HG02798 (cell line): ENCODE results near the gene RNASEH2A.
"Not testable (repeated sequence)": the region's sequence is repeated elsewhere in the genome, so short reads cannot be mapped to it uniquely, and the experiment has no call there.

Source experiments
- ATAC-seq: cut with Tn5 transposase; IDR thresholded peaks from one replicate; pipeline ENCODE4 v1.9.1; 2021; ENCODE audit warnings: mild to moderate bottlenecking; ENCODE audit not compliant: unreplicated experiment, poor library complexity

The RNASEH2A gene

DNA sequence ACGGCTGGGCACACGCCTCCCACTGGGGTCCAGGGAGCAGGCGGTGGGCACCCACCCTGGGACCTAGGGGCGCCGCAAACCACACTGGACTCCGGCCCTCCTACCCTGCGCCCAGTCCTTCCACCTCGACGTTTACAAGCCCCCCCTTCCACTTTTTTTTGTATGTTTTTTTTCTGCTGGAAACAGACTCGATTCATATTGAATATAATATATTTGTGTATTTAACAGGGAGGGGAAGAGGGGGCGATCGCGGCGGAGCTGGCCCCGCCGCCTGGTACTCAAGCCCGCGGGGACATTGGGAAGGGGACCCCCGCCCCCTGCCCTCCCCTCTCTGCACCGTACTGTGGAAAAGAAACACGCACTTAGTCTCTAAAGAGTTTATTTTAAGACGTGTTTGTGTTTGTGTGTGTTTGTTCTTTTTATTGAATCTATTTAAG, 13.5 kb upstream of the RNASEH2A start:
- ATAC-seq = no peak

DNA sequence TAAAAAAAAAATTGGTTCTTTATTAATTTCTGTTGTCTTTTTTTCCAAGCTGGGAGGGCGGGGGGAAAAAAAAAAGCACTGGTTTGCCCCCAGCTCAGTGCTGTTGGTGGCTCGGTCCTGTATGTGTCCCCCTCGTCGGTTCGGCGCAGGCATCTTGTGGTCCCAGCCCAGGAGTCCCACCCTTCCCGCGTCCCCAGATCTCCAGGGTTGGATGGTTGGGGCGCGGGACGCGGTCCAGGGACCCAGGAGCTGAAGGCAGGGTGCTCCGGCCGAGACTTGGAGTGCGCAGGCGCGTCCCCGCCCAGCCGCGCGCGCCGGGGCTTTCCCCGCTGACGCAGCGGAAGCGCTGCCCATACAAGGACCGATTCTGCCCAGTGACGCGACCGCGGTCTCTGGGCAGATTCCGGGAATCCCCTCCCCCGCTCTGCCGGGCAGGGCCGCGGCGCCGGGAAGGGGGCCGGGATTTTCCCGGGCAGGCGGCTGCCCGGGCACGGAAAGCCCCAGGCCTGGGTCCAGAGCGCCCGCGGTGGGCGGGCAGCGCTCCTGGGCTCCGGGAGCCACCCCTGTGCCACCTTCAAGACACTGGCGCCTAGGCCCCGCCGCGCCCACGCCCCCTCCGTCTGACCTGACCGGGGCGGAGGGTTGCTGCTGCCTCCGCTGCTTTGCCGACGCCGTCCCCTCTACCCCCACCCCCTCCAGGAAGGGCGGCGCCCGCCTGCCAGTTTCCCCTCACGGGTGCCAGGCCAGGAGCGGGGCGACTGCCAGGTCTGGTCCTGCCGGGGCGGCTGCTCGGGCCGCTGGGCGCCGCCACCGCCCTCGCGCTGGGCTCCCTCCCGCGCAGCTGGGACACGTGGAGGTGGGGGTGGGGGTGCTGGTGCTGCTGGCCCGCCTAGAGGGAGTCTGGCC, 12.8 kb upstream of the RNASEH2A start:
- ATAC-seq = peak; percentile 39

DNA sequence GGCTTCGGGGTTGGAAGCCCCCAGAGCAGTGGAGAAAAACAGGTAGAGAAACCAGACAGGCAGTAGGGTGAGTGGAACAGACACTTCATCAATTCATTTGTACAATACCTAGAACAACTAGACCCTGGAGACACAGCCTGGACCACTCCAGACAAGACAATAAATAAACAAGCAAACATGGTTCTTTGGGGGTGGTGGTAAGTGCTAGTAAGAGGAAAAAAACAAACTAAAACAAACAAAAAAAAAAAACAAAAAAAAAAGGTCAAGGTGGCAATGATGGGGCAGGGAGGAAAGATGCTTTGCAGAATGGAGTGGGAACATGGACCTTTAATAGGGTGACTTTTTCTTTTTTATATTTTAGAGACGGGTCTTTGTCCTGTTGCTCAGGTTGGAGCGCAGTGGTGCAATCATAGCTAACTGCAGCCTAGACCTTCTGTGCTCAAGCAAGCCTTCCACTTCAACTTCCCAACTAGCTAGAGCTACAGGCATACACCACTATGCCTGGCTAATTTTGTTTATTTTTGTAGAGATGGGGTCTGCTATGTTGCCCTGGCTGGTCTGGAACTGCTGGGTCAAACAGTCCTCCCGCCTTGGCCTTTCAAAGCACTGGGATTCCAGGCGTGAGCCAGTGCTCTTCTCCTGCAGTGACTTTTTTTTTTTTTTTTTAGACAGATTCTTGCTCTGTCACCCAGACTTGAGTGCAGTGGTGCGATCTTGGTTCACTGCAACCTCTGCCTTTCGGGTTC, 12.0 kb upstream of the RNASEH2A start:
- no peak for ATAC-seq

DNA sequence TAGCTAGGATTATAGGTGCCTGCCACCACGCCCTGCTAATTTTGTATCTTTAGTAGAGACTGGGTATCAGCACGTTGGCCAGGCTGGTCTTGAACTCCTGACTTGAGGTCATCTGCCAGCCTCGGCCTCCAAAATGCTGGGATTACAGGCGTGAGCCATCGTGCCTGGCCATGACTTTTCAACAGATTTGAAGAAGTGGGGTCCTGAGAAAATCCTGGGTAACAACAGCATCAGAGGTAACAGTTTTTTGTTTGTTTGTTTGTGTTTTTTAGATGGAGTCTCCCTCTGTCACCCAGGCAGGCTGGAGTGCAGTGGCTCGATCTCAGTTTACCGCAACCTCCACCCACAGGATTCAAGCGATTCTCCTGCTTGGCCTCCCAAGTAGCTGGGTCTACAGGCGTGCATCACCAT, 11.4 kb upstream of the RNASEH2A start:
- no peak for ATAC-seq

DNA sequence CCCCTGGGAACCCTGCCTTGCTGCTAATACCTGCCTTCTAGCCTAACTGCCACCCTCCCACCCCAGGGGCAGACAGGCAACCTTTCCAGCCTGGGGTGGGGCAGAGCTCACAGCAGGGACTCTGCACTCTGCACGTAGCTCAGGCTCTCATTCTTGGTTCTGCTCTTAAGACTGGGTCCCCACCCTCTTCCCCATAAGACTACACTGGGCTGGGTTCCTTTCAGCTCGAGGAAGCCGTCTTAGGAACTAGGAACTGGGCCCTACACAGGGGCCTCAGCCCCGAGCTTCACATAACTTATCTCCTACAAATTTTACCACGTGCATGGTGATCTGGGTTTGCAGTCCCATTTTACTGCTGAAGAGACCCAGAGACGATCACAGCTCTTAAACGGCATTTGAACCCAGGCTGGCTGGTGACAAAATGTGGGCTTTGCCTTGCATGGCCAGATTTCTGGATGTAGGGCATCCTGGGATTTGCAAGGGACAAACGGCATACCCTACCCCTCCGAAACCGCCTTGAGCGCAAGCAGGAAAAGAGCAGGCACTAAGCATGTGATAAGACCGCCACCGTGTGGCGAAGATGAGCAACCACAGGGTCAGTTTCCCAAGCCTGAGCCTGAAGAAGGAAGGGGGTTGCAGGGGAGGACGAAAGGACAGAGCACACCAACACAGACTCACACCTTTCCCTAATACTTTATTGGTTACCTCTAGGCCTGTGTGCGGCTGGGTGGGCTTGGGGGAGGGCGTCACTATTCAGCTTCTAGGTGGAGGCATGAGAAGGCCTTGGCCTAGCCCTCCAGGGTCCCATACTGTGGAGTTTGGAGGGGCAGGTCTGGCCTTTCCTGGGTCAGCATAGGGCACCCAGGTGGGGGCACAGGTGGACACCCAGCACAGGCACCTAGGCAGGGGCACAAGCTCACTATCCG, 10.0 kb upstream of the RNASEH2A start:
- ATAC-seq = no peak

DNA sequence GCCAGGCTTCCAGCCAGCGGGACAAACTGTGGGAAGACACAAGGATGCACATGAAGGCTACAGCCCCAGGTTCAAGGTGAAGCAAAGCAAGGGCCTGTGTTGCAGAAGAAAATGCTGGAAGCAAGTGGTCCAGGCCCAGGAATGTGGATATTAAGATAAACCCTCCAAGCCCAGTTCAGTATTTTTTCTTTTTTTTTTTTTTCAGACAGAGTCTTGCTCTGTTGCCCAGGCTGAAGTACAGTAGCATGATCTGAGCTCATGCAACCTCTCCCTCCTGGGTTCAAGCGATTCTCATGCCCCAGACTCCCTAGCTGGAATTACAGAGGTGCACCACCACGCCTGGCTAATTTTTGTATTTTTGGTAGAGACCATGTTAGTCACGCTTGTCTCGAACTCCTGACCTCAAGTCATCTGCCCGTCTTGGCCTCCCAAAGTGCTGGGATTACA, 9.2 kb upstream of the RNASEH2A start:
- no peak for ATAC-seq

DNA sequence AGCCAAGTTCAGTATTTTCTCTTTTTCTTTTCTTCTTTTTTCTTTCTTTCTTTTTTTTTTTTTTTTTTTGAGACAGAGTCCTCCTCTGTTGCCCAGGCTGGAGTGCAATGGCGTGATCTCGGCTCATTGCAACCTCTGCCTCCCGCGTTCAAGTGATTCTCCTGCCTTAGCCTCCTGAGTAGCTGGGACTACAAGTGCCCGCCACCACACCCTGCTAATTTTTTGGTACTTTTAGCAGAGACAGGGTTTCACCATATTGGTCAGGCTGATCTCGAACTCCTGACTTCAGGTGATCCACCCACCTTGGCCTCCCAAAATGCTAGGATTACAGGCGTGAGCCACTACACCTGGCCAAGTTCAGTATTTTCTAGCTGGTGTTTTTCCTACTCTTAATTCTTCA, 8.8 kb upstream of the RNASEH2A start:
- not testable (repeated sequence) for ATAC-seq

DNA sequence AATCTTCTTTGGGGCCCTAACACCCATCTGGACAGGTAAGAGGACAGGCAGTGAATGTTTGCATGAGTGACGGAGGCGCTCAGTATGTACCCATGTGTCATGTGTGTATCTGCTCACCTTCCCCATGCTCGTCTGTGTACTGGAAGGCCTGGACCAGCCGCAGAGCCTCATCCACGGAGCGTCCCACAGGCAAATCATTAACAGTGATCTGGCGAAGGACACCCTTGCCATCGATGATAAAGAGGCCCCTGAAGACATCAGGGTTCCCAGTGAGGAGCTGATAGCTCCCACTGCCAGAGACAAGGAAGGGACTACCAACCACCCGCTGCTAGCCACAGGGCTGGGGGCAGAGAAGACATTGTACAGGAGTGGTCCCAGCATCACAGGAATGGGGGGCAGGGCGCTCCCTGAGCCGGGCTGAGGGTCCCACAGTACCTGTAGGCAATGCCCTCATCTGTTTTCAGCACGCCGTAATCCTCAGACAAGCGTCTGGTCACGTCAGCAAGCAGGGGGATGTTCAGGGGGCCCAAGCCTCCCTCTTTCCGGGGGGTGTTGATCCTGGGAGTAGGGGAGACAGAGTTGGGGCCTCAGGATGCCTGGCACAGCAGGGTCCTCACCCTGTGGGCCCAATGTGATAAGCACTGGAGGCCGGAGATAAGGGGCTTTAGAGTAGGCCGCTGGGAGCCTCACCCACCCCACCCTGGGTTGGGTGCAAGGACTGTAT, 6.5 kb upstream of the RNASEH2A start:
- ATAC-seq = no peak

DNA sequence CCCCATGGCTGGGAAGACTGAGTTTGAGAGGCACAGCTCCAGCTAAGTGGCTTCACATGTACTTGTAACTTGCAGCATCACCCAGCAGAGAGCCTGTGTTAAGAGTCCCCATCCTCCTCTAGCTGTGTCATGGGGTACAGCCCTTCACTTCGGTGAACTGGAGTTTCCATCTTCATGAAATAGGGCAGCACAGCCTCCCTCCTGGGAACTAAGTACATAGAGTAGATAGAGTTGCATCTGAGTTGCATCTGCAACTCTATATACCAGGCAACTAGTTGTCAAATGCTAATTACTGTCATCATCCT, 6.0 kb upstream of the RNASEH2A start:
- no peak for ATAC-seq

DNA sequence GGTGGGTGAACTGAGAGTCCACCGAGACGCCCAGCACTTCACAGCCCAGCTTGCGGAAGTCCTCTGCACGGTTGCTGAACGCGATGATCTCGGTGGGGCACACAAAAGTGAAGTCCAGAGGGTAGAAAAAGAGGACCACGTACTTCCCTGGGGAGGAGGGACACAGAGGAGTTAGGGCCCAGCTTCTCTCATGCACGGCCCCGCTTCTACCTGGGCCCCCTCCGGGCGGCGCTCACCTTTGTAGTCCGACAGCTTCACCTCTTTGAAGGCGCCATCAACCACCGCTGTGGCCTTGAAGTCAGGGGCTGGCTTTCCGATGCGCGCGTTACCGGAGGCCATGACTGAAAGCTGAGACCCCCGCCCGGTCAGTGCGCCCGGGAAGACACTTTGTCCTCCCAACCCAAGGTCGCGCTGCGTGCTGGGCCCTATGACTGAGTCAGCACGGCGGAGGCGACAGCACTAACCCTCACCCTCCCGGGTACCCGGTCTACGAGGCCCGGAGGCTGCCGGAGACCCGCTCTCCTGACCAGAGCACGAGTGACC, 5.4 kb upstream of the RNASEH2A start:
- no peak for ATAC-seq

DNA sequence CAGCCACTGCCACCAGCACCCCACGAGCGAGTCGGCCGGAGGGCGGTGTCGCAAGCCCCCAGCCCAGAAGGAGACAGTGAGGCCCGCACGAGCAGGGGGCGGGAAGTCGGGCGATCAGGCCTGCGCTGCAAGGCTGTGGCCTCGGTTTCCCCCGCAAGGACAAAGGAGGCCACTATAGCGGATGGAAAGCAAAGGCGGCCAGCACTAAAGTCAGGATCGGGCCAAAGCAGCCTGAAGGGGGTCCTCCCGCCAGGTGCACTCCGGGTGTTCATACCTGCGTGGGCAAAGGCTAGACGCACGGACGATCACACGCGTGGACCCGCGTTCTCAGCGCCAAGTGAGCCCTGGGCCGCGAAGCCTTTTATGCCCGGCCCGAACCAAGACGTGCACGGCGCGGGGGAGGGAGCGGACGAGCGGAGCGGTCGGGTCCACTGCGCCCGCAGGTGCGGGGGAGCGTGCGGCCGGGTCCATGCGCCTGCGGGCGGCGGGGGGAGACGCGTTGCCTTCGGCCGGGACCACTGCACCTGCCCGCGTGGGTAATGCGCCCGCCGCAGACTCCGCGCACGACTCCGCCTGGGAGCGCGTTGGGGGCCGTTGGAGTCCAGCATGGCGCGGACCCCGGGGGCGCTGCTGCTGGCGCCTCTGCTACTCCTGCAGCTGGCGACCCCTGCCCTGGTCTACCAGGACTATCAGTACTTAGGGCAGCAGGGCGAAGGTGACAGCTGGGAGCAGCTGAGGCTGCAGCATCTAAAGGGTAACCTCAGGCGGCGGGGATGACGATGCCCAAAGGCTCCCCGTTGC, 4.7 kb upstream of the RNASEH2A start, which contains the start of the genes PRDX2 and THSD8:
Gene PRDX2, minus strand, starts transcription at position 335 of the 801 bp plus-strand sequence. CDS start 539 bp downstream, outside the sequence.
Gene THSD8, plus strand, starts transcription at position 604 of the 801 bp plus-strand sequence. Its CDS starts 3 bp downstream, at position 607.
- peak; percentile 49 for ATAC-seq

DNA sequence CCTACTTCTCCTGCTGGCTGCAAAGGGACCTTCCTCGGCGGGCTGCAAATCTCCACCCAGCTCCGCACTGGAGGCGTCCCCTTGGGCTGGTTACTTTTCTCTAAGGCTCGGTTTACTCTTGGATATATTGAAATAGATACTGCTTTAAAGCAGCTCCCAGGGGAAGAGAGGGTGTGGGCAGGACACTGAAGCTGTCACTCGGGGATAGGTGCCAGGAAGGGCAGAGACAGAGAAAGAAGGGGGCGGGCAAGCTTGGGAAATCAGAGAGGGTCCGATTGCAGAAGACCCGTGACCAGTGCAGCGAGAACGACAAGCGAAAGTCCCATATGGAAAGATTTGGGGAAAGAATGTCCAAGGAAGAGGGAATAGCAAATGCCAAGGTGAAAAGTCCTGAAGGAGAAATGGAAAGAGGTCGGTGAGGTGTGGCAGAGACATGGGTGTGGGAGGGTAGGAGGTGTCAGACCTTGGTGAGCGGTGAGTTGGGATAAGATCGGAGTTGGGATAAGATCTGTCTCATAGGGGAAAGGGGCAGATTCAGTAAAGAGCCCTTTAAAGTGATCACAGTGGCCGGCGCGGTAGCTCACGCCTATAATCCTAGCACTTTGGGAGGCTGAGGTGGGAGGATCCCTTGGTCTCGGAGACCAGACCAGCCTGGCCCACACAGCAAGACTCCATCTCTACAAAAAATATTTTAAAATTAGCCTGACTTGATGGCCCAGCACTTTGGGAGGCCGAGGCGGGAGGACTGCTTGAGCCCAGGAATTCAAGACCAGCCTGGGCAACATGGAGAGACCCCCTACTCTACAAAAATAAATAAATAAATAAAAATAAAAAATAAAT, 3.9 kb upstream of the RNASEH2A start:
- ATAC-seq = no peak

DNA sequence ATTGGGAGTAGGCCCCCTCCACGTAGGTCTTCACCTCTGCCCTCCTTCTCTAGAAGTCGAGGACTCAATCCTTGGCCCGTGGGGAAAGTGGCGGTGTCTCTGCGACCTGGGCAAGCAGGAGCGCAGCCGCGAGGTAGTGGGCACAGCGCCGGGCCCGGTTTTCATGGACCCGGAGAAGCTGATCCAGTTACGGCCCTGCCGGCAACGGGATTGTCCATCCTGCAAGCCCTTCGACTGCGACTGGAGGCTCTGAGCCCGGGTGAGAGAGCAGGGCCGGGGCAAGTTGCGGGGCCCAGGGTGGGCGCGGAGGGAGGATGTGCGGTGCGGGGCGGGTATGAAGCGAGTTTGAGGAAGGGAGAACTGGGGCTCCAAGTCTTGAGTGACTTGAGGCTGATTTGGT, 2.3 kb upstream of the RNASEH2A start:
- ATAC-seq = no peak

DNA sequence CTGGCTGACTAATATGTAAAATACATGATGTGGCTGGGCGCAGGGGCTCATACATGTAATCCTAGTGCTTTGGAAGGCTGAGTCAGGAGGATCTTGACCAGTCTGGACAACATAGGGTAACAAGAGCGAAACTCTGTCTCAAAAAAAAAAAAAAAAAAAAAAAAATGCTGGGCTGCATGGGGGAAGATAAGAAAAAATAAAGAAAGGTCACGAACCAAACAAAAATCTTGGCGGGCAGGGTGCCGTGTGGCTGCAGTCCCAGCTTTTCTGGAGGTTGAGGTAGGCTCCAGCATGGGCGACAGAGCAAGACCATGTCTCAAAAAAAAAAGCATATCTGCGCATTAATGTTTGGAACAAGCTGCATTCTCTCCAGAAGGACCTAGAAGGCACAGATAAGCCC, 8.7 kb downstream of the RNASEH2A start:
- ATAC-seq = no peak

DNA sequence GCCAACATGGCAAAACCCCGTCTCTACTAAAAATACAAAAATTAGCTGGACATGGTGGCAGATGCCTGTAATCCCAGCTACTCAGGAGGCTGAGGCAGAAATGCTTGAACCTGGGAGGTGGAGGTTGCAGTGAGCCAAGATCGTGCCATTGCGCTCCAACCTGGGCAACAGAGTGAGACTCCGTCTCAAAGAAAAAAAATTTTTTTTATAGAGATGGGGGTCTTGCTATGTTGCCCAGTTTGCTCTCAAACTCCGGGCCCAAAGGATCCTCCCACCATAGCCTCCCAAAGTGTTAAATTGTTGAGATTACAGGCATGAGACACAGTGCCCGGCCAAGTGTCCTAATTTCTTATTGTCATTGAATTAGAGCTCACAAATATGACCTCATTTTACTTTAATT, 10.8 kb downstream of the RNASEH2A start:
- not testable (repeated sequence) for ATAC-seq

DNA sequence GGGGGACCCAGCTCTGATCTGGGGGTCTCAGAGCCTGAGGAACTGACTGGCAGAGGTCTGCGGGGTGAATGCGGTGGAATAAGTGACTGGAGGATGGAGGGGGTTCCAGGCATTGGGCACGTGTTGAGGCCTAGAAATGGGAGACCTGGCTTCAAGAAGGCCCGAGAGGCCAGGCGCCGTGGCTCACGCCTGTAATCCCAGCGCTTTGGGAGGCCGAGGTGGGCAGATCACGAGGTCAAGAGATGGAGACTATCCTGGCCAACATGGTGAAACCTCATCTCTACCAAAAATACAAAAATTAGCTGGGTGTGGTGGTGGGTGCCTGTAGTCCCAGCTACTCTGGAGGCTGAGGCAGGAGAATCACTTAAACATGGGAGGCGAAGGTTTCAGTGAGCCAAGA, 11.4 kb downstream of the RNASEH2A start:
- not testable (repeated sequence) for ATAC-seq

DNA sequence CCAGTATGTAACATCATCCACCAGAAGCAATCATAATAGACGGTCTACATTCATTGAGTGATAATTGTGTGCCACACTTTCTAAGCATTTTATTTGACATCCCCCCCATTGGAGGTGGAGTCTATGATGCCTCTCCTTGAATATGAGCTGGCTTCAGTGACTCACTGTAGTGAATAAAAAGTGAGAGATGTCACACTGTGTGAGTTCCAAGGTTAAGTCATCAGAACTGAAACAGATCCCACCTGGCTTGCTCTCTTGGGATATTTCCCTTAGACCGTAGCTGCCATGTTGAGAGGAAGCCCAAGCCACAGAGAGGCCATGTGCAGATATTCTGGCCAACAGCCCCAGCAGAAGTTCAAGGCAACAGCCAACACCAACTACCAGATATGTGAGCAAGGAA, 15.4 kb downstream of the RNASEH2A start:
- ATAC-seq = no peak
